T-helper 1 cell (primary cell): ENCODE results near the gene TRMT6.

Experiments
- DNase-seq, 5 donors: peaks; one replicate each; pipeline ENCODE4 v3.0.0-alpha.2; 2012 to 2020

The TRMT6 gene

DNA sequence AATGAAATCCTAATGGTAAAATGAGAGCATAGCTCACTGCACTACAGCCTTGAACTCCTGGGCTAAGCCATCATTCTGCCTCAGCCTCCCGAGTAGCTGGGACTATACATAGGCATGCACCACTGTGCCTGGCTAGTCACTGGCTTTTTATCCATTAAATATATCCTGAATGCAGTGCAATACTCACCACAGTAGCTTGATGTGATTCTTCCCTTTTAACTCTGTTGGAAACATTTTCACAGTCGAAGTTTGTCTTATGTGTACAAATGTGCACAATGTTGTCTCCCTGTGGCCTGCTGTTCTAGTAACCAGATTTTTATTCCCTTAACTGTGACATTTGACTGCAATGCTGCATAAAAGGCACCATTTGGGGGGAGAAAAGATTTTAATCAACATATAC is 56.7 kb downstream of the TRMT6 start:
- DNase-seq, result no peak

DNA sequence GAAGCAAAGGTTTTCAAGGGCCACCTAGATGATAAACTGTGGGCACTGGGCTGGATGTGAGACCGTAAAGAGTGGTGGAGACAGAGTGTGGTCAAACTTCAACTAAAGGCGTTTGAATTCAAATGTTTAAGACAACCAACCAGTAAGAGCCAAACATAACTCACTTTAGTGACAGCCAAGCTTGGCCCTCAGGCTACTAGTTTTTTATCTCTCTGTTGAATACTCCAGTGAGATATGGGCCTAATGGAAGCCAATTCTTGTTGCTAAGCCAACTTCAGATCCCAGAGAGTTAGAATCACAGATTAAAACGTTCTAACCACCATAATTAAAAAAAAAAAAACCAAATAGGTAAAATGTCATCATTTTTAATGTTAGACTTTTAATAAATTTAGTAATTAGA is 57.3 kb downstream of the TRMT6 start:
- DNase-seq, result no peak

DNA sequence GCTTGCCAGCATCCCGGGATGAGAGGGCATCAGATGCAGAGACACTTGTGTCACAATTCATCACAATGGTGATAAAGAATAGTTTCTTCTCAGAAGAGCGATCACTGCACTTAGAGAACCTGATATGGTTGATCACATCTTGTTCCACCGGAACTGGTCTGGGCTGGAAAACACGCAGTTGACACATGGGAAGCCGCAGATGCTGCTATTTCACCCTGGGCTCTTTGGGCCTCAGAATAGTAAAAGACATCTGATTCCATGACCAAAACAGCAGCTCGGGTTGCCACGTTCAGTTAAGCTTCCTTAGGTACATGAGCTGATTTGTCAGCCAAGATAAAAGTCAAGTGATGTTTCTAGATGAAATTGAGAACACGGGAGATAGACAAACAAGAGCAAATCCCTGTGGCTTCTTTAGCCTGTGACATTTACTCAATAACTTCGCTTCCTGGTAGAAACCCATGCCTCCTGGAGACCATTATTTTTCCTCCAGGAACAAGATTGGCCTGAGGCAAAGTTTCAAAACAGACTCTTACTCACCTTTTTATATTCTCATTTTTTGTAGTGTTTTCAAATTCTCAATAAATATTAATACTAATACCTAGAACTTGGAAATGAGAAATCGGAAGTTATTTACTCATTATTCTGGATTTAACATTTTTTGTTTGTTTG is 59.4 kb downstream of the TRMT6 start:
- no peak for DNase-seq

DNA sequence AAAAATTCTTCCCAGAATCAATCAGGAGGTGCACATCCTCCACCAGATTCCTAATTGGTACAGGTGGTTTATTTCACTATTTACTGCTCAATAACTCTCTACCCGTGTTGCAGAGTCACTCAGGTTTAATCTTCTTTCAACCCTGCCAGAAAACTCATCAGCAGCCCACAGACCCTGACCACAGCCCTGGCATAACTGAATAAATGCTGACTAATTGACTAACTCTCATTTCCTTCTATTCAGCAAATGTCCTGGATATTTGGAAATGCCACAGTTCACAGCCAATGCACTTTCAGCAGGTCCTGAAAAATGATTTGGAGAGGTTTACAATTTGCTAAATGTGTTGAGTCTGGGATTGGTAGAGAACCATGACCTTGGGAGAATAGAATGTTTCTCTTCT is 62.3 kb downstream of the TRMT6 start:
- DNase-seq, result no peak

DNA sequence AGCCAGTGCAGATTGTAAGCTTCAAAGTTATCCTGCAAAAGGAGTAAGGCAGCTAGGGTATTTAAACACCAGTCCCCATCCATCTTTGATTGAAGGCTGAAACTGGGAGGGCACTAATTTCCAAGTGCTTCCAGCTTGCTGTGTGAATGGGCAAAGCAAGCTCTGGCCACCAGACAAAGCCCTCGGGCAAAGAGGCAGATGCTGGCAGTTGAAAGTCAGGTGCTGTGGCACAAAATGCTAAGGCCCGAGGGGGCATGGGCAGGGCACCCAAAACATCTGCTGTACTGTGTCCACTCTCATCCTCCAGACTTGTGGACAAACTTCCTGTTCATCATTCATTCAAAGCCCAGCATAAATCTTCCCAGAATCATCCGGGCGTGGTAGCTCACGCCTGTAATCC is 62.9 kb downstream of the TRMT6 start:
- no peak for DNase-seq
